Esophagus squamous epithelium (tissue), 4 donors: ENCODE data around the gene MEF2C.

Experiments used
- CTCF ChIP-seq, 6 experiments: fragments of 450-650 bp in 4 of 6; fragments of 200-600 bp in 2 of 6; sonication (generic) in 2 of 6; IDR thresholded peaks; one replicate each; pipeline ENCODE4 v1.5.1; 2016 to 2019; ENCODE audit warnings: antibody characterized with exemption in 6 of 6, mild to moderate bottlenecking in 4 of 6, moderate library complexity in 4 of 6
- POLR2A ChIP-seq, 4 donors: fragments of 450-650 bp; IDR thresholded peaks; one replicate each; pipeline ENCODE4 v1.6.1; 2017; ENCODE audit warnings: antibody characterized with exemption in 4 of 4, mild to moderate bottlenecking in 4 of 4, moderate library complexity in 3 of 4

GRCh38 chr5:88776692-88777091, 106.3 kb downstream of the MEF2C start:
- TF ChIP-seq CTCF (IDR thresholded peaks at IDR 0.05) (no peak), POLR2A (IDR thresholded peaks at IDR 0.05) (no peak)
